SKM-1 (cell line): Measurements from ENCODE around the gene PCNX3.
"Not testable (repeated sequence)": the region's sequence is repeated elsewhere in the genome, so short reads cannot be mapped to it uniquely, and the experiment has no call there.

ENCODE experiments used
- DNase-seq: peaks from one replicate; lab custom pipeline; 2025; ENCODE audit not compliant: unreplicated experiment; lab: John Stamatoyannopoulos, UW

The PCNX3 gene

DNA sequence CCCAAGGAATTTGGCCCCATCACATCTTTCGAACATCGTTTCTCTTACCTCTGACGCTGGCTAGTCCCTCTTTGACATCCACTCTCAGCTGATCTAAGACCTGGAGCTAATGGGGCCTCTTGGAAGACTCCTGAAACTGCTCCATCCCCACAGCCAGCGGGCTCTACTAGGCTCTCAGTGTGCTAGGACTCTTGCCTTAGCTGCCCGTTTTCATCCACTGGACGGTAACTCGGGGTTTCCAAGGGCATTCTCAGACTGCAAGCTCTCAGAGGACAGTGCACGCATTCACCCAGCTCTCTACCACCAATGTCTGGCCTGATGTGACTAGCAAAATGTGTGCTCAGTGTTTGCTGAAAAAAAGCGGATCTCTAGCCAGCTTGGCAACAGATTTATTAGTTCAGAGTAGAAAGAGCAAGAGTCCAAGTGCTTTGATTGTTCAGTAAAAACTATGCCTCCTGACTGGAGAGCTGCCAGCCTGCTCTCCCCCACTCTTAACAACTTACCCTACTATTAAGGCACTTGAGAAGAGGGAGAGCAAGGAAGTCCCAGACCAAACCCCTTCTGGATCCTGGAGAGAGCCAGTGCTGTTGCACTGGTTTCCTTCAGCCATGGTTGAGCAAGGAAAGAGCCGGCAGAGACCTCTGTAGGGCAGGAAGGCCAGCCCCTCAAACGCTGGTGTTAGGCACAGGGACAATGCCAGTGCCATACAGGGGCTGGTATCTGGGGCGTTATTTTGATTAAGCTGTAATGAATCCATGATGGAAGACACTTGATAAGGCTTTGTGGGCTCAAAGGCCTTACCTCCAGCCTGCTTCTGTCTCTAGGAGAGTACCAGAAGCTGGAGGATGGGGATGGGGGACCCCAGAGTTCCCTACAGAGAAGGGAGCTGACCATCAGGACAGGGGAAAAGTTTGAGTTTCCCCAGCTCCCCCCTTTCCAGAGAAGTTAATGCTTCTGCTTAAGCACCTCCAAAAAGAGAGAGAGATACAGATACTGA, 38.0 kb downstream of the PCNX3 start:
- no peak for DNase-seq

DNA sequence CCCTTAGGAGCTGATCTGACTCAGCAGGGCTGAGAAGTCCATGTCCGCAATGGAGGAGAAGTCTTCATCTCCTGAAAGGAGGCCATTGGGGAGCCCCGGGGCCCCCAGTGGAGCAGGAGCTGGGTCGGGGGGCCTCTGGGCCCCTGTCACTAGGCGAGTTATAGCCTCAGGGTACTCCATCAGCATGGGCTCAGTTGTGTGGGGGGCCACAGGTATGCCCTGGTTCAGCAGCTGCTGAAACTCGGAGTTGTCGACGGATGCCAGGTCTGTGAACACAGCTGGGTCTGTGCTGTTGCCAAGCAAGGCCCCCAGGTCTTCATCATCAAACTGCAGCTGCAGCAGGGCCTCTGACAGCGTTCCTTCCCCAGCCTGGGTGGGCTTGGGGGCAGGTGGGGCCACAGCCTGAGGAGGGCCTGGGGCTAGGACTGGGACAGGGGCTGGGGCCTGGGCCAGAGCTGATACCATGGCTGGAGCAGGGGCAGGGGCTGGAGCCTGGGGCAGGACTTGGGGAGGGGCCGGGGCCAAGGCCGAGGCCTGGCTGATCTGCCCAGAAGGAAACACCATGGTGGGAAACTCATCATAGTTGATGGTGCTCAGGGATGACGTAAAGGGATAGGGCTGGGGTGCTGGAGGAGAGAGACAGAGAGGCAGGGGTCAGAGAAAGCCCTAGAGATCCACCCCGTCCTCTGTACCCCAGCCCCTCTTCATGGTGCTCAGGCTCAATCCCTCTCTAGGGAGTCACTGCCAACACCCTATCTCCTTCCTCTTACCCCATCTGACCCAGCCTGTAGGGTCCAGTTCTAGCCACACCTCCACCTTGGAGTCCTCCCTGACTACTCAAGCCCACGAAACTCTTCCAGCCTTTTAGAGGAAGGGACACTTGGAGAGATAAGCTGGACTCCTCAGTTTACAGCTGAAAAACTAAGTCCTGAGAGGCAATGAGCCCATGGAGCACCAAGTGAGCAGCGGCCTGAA, 39.1 kb downstream of the PCNX3 start:
- no peak for DNase-seq

DNA sequence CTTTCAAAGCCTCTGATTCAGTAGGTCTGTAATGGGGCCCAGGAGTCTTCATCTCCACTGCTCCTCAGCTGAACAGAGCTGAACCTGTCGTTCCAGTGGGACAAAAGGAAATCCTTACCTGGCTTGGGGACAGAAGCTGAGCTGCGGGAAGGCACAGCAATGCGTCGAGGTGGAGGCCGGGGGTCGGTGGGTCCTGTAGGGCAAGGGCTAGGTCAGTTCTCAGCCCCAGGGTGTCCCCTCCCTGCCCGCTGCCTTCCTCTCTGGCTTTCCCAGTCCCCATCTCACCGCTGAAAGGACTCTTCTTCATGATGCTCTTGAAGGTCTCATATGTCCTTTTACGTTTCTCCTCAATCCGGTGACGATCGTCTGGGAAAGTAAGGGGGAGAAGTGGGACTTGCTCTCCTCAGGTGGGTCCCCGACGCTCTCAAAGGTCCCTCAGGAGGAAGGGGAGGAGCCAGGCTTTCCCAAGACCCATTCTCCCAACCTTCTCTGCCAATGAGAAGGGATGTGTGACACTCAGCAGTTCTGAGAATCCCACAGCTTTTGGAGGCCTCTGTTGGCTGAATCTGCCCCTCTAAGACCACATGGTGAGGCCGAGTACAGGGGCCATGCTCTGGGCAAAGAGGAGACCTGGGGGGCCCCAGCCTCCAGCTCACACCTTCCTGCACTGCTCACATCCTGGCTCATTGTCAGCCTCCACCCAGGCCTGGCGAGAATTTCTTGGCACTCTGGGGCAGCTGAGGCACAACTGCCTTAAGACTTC, 40.2 kb downstream of the PCNX3 start:
- DNase-seq, result no peak

DNA sequence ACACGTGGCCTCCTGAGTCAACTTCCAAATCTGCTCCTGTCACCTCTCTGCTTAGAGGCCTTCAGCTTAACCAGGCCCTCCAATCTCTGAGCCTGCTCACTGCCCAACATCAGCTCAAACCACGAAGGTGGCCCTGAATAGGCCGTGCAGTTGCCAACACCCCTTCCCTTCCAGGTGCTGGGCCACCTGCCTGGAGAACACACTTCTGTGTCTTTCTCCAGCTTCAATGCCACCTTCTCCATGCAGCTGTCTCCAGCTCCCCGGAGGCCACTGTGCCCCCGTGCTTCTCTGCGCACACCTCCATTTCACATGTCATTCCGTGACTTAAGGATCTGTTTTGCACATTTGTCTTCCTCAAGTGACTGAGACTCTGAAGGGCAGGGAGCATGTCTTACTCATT, 41.9 kb downstream of the PCNX3 start:
- DNase-seq, result no peak

DNA sequence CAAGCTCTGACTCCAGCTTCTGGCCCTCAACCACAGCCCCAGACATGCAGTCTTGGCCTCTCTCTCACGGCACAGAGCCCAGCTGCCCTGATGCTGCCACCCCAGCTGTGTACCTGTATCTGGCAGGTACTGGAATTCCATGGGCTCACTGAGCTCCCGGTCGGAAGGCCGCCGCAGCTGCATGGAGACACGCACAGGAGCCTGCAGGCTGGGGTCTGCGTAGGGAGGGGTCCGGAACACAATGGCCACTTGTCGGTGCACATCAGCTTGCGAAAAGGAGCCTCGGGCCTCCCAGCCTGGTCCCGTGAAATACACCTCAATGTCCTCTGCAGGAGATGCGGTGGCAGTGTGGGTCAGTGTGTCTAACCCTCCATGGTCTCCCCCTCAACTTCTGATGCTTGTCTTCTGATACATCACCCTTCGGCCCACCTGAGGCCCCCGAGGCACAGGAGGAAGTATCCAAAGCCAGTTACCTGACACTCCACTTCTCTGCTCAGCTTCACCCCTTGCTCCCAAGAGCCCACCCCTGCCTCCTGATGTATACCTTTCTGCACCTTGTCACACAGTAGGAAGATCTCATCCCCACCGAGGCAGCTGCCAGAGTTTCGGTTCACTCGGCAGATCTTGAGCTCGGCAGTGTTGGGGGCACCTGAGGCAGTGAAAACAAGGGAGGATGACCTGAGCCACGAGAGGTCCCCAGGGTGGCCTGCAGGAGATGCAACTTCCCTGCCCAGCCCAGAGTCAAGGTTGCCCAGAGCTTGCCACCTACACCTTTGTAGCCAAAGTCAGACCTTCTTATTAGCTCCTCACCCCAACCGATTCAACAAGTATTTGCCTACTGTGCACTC, 42.8 kb downstream of the PCNX3 start:
- DNase-seq, result no peak

DNA sequence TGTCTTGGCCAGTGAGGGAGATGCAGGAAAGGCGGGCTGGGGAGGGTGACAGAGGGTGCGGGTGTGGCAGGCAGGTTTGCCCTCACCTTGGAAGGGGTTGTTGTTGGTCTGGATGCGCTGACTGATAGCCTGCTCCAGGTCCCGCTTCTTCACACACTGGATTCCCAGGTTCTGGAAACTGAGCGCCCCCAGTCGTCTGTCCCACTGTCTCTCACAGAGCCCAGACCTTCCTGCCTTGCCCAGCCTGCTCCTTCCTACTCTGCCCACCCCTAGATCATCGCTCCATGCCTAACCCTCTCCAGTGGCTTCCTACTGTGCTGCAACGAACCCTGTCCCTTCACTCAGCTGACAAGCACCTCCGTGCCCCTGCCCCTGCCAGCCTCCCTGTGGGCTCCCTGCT, 44.5 kb downstream of the PCNX3 start:
- no peak for DNase-seq

DNA sequence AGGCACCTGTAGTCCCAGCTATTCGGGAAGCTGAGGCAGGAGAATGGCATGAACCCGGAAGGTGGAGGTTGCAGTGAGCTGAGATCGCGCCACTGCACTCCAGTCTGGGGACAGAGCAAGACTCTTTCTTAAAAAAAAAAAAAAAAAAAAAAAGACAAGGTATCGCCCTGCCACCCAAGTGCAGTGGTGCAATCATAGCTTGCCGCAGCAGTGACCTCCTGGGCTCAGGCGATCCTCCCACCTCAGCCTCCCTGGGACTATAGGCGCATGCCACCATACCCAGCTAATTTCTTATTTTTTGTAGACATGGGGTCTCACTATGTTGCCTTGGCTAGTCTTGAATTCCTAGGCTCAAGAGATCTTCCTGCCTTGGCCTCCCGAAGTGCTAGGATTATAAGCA, 45.3 kb downstream of the PCNX3 start:
- DNase-seq, result not testable (repeated sequence)

DNA sequence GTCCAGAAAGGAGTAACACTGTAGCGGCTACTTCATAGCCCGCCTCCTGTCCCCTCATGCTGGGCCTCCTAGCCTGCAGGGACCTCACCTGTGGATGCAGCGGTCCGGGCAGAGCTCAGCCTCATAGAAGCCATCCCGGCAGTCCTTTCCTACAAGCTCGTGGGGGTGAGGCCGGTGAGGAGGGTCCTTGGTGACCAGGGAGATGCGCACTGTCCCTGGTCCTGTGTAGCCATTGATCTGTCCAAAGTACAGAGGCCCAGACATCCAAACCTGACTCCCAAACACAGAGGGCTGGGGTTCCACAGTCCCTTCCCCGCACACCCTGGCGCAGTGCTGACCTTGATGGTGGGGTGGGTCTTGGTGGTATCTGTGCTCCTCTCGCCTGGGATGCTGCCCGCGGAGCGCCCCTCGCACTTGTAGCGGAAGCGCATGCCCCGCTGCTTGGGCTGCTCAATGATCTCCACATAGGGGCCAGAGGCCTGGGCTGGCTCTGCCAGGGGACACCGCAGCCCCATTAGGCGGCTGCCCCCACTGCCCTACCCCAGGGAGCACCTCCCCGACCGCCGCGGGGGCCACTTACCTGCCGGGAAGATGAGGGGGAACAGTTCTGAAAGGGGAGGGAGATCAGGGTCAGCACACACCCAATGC, 46.1 kb downstream of the PCNX3 start:
- DNase-seq, result no peak

DNA sequence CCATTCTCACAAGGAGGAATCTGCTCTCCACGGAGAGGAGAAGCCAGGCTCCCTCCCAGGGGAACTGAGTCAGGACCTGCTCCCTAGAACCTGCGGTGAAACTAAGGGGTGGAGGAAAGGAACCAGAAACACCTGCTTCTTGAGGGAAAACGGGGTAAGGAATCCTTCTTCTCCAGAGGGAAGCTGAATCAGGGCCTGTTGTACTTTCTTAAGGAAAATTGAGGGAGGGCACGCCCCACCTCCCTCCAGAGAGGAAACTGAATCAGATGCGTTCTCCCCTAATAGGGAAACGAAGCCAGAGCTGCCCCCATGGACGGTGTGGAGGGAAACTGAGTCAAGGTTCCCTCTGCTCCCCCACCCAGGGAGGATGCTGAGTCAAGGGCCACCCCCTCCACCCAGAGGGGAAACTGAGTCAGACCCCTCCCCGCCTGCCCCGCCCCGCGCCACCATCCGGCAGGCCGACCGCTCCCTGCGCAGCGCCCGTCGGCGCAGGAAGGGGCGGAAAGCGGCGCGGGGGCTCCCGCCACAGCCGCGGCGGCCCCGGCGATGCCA, 46.7 kb downstream of the PCNX3 start:
- no peak for DNase-seq

DNA sequence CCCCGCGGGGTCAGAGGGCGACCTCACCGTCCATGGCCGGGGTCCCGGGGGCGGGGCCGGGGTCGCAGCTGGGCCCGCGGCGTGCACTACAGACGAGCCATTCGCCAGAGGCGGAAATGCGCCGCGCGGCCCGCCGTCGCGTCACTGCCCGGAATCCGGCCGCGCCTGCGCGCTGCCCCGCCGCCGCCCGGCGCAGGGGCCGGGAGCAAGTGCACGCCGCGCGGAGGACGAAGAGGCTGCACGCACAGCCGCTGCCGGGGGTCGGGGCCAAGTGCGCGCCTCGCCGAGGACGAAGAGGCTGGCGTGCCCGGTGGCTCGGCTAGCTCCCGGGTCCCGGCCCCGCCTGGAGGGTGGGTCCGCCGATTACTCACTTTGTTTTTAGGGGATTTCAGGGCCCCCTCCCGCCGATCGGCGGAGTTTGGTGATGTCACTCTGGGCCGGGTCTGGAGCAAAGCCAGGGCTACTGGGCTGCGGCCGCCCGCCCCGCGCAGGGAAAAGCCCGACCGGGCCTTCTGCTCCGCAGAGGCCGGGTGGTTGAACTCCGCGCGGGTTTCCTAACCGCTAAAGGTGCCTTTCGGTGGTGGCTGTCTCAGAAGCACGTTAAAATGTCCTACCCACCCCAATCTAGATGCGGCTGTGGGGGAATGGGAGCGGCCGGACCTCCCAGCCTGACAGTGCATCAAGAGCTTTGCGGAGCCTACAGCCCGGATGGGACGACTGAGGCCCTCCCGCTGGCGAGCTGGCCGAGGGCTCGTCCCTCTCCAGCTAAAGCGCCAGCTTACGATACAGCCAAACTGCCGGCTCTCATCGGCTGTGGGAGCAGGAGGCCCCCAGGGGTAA, 47.4 kb downstream of the PCNX3 start, which contains the start of gene RELA:
TSS of gene RELA (minus strand) at position 118 of the 840 bp plus-strand sequence. CDS start at position 34, 84 bp downstream.
- peak; percentile 80 for DNase-seq

DNA sequence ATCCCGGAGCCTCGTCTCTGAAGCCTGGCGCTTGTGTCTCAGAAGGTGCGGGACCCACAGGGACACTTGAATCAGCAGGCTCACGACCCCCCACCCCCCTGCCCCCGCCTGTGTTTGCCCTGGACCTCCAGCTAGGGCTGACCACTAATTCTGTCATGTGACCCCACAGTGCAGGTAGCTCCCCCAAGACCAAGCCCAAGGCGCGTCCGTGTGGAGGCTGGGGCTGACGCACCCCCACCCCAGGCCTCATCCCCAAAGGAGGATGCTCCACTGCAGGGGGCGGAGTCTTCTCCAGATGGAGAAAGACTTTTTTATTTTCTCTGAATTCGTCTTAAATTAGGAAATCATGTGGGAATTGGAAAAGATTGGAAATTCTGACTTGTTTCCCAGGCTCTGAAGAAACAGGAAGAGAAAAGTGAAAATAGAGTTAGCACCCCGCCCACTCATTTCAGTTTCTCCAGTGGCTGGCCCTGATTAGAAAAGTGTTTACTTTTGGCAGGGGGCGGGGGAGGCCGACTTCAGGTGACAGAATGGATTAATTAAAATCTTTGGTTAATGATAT, 48.1 kb downstream of the PCNX3 start:
- DNase-seq, result no peak

DNA sequence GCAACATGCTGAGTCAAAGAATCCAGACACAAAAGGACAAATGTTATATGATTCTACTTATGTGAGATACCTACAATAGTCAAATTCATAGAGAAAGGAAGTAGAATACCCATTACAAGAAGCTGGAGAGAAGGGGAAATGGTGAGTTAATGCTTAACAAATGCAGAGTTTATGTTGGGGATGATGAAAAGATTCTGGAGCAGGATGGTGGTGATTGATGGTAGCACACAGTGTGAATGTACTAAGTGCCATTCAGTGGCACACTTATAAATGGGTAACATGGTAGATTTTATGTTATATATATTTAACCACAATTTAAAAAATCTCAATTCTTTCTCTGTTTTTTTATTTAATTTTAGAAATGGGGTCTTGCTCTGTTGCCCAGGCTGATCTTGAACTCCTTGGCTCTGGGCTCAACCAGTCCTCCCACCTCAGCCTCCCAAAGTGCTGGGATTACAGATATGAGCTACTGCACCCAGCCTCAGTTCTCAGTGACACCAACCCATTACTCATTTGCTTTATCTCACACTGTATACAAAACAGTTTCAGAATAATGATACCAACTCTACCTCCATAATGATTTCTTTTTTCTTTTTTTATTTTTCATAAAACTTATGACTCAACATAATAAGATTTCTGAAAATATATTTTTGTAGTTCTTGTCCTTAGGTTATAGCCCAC, 56.7 kb downstream of the PCNX3 start:
- no peak for DNase-seq

DNA sequence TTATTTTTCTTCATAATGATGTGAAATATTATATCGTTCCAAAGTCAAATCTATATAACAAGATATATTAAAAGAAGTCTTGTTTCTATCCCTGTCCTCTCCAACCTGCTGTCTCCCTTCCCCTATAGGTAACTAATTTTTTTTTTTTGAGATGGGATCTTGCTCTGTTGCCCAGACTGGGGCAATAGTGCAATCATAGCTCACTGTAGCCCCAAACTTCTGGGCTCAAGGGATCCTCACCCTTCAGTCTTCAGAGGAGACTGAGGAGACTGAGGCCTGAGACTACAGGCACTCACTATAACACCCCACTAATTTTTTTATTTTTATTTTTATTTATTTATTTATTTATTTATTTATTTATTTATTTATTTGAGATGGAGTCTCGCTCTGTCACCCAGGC, 57.4 kb downstream of the PCNX3 start:
- DNase-seq, result no peak

DNA sequence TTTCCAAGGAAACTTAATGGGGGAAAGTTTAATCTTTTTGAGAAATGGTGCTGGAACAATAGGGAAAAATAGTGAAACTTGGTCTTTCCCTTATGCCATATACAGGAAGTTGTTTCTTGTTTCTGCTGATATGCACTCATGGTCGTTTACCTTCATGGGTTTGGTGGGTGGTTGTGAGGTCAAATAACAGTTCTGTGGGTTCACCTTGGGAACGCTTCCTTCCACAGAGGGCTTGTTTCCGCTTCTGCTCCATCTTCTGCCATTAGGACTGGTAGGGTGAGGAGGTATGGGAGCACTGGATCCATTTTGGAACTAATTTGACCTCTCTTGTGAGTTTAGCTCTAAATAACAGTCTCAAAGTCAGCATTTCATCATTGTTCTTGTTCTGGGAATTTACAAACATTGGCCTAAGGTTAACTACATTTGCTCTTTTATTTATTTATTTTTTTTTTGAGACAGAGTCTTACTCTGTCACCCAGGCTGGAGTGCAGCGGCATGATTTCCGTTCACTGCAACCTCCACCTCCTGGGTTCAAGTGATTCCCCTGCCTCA, 64.7 kb downstream of the PCNX3 start:
- DNase-seq, result no peak

DNA sequence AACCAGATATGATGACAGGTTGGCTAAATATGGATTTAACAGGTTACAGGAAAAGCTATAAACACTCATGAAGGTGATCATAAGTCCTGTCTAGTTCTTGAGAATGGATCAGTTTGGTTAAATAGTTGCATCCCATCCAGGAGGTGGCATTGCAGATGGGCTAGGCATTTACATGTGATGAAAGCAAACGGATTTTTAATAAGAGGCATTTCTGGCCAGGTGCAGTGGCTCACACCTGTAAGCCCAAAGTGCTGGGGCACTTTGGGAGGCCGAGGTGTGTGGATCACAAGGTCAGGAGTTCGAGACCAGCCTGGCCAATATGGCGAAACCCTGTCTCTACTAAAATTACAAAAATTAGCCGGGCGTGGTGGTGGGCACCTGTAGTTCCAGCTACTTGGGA, 67.9 kb downstream of the PCNX3 start:
- DNase-seq, result not testable (repeated sequence)

DNA sequence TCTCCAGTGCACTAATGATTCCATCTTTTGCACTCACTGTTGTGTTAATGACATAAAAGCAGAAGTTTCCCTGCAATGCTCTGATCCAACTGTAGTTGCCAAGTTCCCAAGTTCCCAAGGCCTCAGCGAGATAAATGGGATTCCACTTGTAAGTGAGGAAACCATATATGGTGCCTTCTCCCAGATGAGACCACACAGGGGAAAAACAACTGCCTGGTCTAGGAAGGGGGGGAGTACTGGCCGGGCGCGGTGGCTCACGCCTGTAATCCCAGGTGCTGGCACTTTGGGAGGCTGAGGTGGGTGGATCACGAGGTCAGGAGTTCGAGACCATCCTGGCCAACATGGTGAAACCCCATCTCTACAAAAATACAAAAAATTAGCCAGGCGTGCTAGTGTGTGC, 70.4 kb downstream of the PCNX3 start:
- no peak for DNase-seq
